GM18951 (cell line): Measurements from ENCODE around the gene FASN.

Experiments used
- POLR2A ChIP-seq: IDR thresholded peaks from 4 replicates; pipeline ENCODE4 v1.6.1; 2011; ENCODE audit warnings: mild to moderate bottlenecking; ENCODE audit not compliant: insufficient read length, insufficient read depth; ENCODE audit errors: extremely low read depth
- in situ Hi-C: fragments of 300-500 bp; cut with MboI; formaldehyde crosslinking; loops from one replicate; pipeline ENCODE4 v1.12.0; 2022; ENCODE audit warnings: low sequenced_read_pairs, mixed read lengths, inconsistent platforms; ENCODE audit not compliant: unreplicated experiment

FASN gene

GRCh38 chr17:82126556-82127314, 28.7 kb upstream of the FASN start:
- in situ Hi-C loops = no loop called here

GRCh38 chr17:82124101-82124500, 26.1 kb upstream of the FASN start:
- TF ChIP-seq POLR2A = no peak
- in situ Hi-C loops = no loop called here

More at GRCh38 chr17:82126556-82127314, 28.7 kb upstream of the FASN start:
- TF ChIP-seq POLR2A = no peak

- in situ Hi-C loops = no loop called here
- TF ChIP-seq POLR2A = no peak
Observed at GRCh38 chr17:82121660-82122629, 23.9 kb upstream of the FASN start.

- in situ Hi-C loops = no loop called here
- TF ChIP-seq POLR2A = no peak
Observed at GRCh38 chr17:82121246-82121645, 23.2 kb upstream of the FASN start.

GRCh38 chr17:82120148-82120547, 22.1 kb upstream of the FASN start:
- in situ Hi-C loops = no loop called here
- TF ChIP-seq POLR2A = no peak

GRCh38 chr17:82118815-82119380, 20.9 kb upstream of the FASN start:
- no peak for TF ChIP-seq POLR2A

GRCh38 chr17:82118168-82118814, 20.3 kb upstream of the FASN start:
- TF ChIP-seq POLR2A = no peak

More at GRCh38 chr17:82118815-82119380, 20.9 kb upstream of the FASN start:
- in situ Hi-C loops = no loop called here

GRCh38 chr17:82117139-82118090, 19.4 kb upstream of the FASN start:
- TF ChIP-seq POLR2A = no peak
- in situ Hi-C loops = no loop called here

More at GRCh38 chr17:82118168-82118814, 20.3 kb upstream of the FASN start:
- in situ Hi-C loops = no loop called here

GRCh38 chr17:82116246-82116645, 18.2 kb upstream of the FASN start:
- no peak for TF ChIP-seq POLR2A
- in situ Hi-C loops = no loop called here

- TF ChIP-seq POLR2A = no peak
Observed at GRCh38 chr17:82114872-82115271, 16.8 kb upstream of the FASN start.

GRCh38 chr17:82114447-82114846, 16.4 kb upstream of the FASN start:
- no peak for TF ChIP-seq POLR2A
- in situ Hi-C loops = no loop called here

More at GRCh38 chr17:82114872-82115271, 16.8 kb upstream of the FASN start:
- in situ Hi-C loops = no loop called here

- no peak for TF ChIP-seq POLR2A
- in situ Hi-C loops = no loop called here
Observed at GRCh38 chr17:82113941-82114340, 15.9 kb upstream of the FASN start.
